Kidney tubule cell (primary cell): ENCODE data around the gene RUFY2.
"Not testable (repeated sequence)": the region's sequence is repeated elsewhere in the genome, so short reads cannot be mapped to it uniquely, and the experiment has no call there.

ENCODE experiments used
- DNase-seq: peaks from one replicate; pipeline ENCODE4 v3.0.0-alpha.2; 2018; ENCODE audit warnings: low spot score

RUFY2 gene

DNA sequence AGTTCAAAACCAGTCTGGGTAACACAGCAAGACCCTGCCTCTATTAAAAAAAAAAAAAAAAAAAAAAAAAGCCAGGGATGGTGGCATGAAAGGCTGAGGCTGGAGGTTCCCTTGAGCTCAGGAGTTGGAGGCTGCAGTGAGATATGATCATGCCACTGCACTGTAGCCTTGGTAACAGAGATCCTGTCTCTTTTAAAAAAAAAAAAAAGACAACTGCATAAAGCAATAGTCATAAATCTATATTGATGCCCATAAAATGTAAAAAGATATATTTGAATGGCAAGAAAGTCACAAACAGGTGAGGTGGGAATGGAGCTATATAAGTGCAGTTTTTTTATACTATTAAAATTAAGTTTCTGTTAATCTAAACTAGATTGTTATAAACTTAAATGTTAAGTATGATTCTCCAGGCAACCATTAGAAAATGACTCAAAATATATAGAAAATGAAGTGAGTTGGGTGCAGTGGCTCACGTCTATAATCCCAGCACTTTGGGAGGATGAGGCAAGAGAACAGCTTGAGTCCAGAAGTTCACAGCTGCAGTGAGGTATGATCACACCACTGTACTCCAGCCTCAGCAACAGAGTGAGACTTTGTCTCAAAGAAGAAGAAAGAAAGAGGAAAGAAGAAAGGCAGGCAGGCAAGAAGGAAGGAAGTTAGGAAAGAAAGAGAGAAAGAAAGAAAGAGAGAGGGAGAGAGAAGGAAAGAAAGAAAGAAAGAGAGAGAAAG lies 88.6 kb downstream of the RUFY2 start:
- no peak for DNase-seq

DNA sequence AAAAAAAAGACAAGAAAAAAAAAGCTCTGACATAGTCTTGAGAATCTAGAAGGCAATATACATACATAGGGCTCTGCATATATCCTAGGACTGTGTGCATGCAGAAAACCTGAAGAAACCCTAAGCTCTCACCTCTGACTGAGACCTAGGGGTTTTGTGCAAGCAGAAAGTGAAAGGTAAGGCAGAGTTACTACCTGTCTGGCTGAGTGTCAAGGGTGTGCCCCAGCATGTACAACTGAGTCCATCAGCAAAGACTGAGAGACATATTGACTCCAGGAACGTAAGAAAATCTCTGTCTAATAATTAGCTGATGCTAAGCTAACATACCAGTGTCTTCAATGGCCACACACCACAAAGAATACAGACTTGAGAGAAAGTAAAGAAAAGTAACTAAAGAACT lies 91.5 kb downstream of the RUFY2 start:
- DNase-seq = no peak

DNA sequence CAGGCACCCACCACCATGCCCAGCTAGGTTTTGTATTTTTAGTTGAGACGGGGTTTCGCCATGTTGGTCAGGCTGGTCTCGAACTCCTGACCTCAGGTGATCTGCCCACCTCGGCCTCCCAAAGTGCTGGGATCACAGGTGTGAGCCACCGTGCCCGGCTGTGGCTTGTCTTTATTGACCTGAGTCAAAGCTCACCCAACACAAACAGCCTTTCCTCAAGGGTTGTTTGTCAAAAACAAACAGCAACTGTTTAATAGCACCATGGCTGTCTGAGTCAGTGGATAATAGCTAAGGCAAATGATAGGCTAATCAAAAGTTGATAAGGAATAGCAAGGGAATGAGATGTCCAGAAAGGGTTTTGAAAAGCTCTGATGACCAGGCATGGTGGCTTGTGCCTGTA lies 92.1 kb downstream of the RUFY2 start:
- DNase-seq = not testable (repeated sequence)

DNA sequence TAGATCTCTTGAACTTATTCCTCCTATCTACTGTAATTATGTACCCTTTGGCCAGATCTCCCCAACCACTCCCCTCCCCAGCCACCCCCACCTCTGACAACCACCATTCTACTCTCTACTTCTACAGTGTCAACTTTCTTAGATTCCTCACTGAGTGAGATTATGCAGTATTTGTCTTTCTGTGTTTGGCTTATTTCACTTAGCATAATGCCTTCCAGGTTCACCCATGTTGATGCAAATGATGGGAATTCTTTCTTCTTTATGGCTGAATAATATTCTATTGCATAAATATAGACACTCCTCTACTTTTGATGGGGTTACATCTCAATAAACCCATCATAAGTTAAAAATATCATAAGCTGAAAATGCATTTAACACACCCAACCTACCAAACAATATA lies 96.5 kb downstream of the RUFY2 start:
- DNase-seq = no peak

DNA sequence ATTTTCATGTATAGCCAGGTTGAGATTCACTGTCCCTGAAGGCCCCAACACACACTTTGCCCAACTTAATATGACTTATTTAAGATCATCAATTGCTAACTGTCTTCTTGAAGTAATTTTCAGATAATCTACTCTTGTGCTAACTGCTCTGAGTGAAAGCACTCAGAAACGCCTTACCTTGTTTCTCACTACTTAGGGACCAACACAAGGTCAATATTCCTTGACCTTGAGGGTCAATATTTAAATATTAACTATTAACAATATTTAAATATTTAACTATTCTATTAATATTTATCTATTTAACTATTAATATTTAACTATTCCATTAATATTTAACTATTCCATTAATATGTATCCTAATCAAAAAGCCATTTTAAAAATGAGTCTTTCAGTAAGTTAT lies 101.2 kb downstream of the RUFY2 start:
- DNase-seq = no peak

DNA sequence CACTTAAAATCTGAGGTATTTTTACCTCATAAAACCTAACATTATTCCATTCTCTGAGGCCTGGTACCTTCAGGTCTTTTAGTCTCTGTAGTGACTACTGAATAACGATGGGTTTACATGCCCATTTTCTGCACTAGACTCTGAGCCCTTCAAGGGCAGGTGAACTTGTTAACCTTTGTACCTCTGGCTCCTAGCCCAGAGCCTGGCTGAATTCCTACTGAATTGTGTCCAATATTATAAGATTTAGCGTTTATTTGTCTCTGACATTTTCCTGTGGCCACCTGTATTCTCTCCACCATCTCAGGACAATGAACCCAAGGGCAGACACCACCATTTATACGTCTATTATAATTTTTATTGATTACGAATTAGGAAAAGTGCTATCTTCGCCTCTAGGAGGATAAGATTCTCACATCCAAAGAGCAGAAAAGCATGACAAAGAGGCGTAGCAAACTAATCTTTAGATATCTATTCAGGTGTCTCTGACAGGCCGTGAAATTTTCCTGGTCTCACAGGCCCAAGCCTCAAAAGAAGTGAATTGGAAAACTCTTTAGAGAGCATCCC lies 103.1 kb downstream of the RUFY2 start:
- DNase-seq = no peak

DNA sequence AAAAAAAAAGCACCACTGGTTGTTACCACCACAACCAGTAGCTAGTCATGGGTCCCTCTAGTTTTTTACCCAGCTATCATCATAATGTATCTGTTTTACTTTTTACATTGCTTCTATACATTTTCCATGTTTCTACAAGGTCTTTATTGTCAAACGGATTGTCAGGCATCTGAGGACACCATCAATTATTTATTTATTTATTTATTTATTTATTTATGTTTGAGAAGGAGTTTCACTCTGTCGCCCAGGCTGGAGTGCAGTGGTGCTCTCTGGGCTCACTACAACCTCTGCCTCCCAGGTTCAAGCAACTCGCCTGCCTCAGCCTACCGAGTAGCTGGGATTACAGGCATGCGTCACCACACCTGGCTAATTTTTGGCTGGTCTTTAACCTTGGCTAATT lies 104.2 kb downstream of the RUFY2 start:
- no peak for DNase-seq

DNA sequence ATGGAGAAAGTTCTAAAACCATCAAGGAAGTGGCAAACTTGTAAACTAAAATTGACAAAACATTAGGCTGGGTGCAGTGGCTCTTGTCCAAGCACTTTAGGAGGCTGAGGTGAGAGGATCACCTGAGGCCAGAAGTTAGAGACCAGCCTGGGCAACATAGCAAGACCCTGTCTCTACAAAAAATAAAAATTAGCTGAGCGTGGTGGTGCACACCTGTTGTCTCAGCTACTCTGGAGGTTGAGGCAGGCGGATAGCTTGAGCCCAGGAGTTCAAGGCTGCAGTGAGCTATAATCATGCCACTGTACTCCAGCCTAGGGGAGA lies 104.6 kb downstream of the RUFY2 start:
- no peak for DNase-seq

DNA sequence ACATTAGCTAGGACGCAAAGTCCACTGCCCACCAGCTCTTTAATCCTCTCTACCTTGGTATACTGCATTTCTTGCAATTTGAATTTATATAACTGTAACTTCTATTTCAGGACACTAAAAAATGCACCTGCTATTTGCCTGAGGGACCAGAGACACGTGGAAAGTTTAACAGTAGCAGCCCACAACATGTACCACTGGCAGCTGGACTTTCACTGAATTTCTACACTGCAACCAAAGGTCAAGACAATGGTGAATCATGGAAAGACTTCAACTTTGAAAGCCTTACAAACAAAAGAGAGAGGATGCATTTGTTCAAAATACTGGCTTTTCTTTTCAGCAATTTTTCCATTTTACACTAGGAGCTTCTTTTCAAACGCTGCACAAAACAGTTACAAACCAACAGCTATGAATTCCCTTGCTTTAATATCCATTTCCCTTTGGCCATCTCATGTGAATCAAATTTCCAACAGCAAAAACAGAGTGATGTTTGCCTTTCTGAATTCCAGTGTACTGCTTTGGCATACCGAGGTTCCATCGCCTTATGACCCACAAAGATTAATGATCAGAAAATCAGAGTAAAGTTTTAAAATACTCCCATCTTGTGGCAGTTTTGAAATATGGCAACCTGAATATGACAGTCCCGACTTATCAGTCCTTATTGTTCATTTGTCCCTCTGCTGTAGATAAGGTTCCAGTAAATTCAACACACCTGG lies 105.1 kb downstream of the RUFY2 start:
- peak; percentile 68 for DNase-seq

DNA sequence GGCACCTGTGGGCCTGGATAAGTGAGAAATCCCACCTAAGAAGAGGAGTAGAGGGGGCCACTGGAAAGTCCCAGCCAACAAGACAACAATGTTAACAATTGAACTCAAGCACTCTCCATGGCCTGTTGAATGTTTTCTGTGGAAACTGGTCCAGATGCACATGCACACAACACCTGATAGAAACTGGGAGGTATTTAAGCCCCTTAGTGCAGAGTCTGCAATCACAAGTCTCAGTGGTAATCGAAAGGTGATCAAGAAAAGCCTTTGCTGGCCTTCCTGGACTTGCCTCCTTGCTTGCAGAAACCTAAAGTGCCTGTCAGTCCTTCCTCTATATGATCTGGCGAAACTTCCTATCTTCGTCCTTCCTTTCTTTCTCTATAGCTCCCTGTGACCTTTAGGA lies 105.8 kb downstream of the RUFY2 start:
- no peak for DNase-seq

DNA sequence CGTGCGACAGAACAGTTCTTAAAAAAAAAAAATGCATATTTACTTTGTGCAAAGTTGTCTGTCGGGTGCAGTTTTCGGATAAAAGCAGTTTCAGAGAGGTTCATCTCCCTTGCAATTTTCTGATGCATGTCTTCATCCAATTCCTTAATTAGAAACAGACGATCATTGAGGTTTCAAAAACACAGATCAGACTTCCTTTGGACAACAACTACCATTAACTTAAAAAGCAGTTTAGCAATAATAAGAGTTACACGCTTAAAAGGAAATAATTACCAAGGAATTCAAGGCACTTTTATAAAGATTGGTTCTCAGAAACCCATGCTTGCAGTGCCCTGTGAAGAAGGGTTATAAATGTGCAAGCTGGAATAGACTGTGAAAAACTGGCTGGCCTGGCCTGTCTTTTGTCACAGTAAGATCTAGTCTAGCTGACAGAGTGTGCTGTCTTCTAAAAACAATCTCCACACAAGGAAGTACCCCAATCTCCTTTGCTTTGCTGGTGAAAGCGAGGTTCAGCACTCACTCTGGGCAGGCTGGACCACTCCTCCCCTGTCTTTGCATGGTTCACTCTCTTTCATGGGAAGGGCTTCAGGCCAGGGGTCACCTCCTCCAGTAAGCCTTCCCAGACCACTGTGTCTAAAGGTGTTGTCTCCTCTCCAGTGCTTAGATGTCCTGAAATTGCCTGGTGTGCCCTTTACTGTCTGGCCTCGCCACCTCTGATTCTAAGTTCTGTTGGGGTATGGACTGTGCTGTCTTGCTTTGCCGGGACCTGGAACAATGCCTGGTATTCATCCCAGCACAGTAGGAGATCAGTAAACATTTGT lies 110.0 kb downstream of the RUFY2 start:
- no peak for DNase-seq
